Fibroblast of mammary gland (primary cell): ENCODE data around the gene EIF2S2.
"Not testable (repeated sequence)": the region's sequence is repeated elsewhere in the genome, so short reads cannot be mapped to it uniquely, and the experiment has no call there.

Experiments used
- DNase-seq: peaks from one replicate; pipeline ENCODE4 v3.0.0-alpha.2; 2010; ENCODE audit warnings: low read depth
- H3K4me3 ChIP-seq: 2 replicates; pipeline ENCODE4 v1.5.1; 2011; ENCODE audit warnings: low read depth, mild to moderate bottlenecking, low read length, moderate library complexity; ENCODE audit not compliant: control insufficient read depth
- CTCF ChIP-seq: conservative IDR thresholded peaks from 2 replicates; pipeline ENCODE4 v1.5.1; 2011; ENCODE audit warnings: low read depth, low read length, inconsistent platforms; ENCODE audit not compliant: control insufficient read depth, insufficient read depth

Gene EIF2S2

GRCh38 chr20:34111702-34112599, at the start of gene EIF2S2:
Gene EIF2S2 (minus strand): TSS chr20:34112243. CDS start chr20:34112110, 133 bp downstream.
- TF ChIP-seq CTCF, result no peak
- peak within 1 kb of the TSS; percentile 95 for H3K4me3 ChIP-seq

GRCh38 chr20:34157697-34158096, 45.7 kb upstream of the EIF2S2 start:
- not testable (repeated sequence) for H3K4me3 ChIP-seq, DNase-seq

More at GRCh38 chr20:34111702-34112599, at the start of gene EIF2S2:
- peak; percentile 98 for DNase-seq

GRCh38 chr20:34155836-34156235, 43.8 kb upstream of the EIF2S2 start:
- no peak overlapping the region for H3K4me3 ChIP-seq
- DNase-seq, result no peak
- no peak for TF ChIP-seq CTCF

- not testable (repeated sequence) for DNase-seq, H3K4me3 ChIP-seq
Measured at GRCh38 chr20:34153169-34153568, 41.1 kb upstream of the EIF2S2 start.

GRCh38 chr20:34152073-34152472, 40.0 kb upstream of the EIF2S2 start:
- DNase-seq, H3K4me3 ChIP-seq: not testable (repeated sequence)

GRCh38 chr20:34150306-34151000, 38.4 kb upstream of the EIF2S2 start:
- no peak overlapping the region for H3K4me3 ChIP-seq
- DNase-seq, result no peak
- no peak for TF ChIP-seq CTCF

GRCh38 chr20:34145280-34145819, 33.3 kb upstream of the EIF2S2 start:
- no peak for DNase-seq

More at GRCh38 chr20:34145280-34145819, 33.3 kb upstream of the EIF2S2 start:
- H3K4me3 ChIP-seq, result no peak overlapping the region
- no peak for TF ChIP-seq CTCF
